Measurements from ENCODE around the gene MUSTN1. TPM values are rescaled to one million over a fixed set of nuclear protein-coding genes. Genes with fewer than 3 reads are reported as not detected.

MUSTN1 gene
- total and polyA plus RNA-seq, 2 of the 13 experiments (the other 11 are each of a cell fraction or from before 2014, with no cell fraction given) = 0.84 to 1.4 TPM

DNA sequence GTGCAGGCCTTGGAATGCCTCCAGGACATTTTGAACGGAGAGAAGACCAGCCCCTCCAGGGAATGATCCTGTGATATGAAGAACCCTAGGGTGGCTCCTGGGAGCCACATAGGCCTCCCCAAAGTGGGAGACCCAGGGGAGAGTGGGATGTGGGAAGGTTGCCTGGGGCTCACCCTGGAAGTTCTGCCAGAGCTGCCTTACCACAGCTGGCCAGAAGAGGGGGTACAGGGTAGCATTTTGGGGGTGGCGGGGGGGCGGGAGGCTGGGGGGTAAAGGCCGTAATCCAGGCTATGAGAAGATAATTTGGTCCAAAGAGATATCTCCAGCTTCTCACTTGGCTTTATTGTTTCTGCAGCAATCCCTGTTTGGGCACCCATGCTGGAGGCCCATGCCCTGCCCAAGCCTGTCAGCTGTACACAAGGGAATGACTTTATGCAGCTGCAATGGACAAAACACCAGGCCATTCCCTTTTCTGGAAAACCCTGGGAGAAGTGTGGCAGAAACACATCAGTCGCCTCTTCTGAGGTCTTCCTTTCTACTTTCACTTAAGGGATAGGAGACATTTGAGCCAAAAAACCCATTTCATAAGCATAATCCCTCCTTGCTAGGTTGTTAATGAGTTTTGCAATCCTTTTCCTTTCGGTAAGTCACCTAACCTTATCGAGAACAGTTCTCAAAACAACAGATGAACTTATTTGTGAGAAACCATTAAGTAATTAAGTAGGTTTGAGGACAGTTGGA is 11.0 kb upstream of the MUSTN1 start:
- FAIRE-seq (no peak), DNase-seq (ENCODE audit: low spot score) (no peak), ATAC-seq (peak; percentile 66)
- no peaks in the 10 kb centered on the region for H4K20me1 ChIP-seq (ENCODE audit: insufficient read depth, low read length)
- no peak overlapping the region for H2AFZ ChIP-seq (ENCODE audit: low read length)
- in situ Hi-C loops (cut with HindIII; ENCODE audit: extremely low pct_ligation_motif_present, low pct_unique_long_range_greater_than_20kb) = no loop called here
- POLR2A ChIA-PET = interaction anchor here (0.9 to 1.3 kb wide), 2 partner anchors 50 to 52 kb away, joined by 3 to 4 read pairs; partner anchors contain the start of gene STIMATE
- WGBS (ENCODE audit: low lambda C conversion rate) = 86% methylated on average over 7 of the region's 7 CpGs
- H3K4me1 ChIP-seq (ENCODE audit: insufficient read depth, low read length) = peaks cover 26% of the 10 kb centered on the region
- peaks cover 1 to 4% of the 10 kb centered on the region in 2 experiments; a peak in 2 of 5 replicates for H3K36me3 ChIP-seq (replicated peaks in 1 of 2; ENCODE audit: control insufficient read depth in 1 of 2, insufficient read depth in 2 of 2, low read length in 2 of 2)
- no TSS peak for BruUV-seq (replicated peaks)
- H3K9ac ChIP-seq (ENCODE audit: insufficient read depth, low read depth, low read length) = no peak overlapping the region
- H3K27me3 ChIP-seq (ENCODE audit: control insufficient read depth in 1 of 2, insufficient read depth in 2 of 2, low read length in 2 of 2) = no peaks in the 10 kb centered on the region
- H3K4me3 ChIP-seq (replicated peaks in 1 of 3; ENCODE audit: insufficient read depth in 1 of 3, low read depth in 2 of 3, low read length in 3 of 3) = no peak overlapping the region
- intact Hi-C loops (cut with micrococcal nuclease; ENCODE audit: unreplicated experiment) = loop anchor here (2.0 kb wide), 1 partner anchor 17 kb away; no protein-coding TSS in a partner anchor
- CTCF ChIA-PET (ENCODE audit: low intra/inter-chr PET ratio, low total read pairs) = interaction anchor here (1.2 kb wide), 1 partner anchor 210 kb away, joined by 4 read pairs; no protein-coding TSS in a partner anchor
- H3K27ac ChIP-seq (ENCODE audit: extremely low read length, insufficient read depth, low read length) = no peak overlapping the region
- H3K9me3 ChIP-seq (ENCODE audit: low read length) = no peaks in the 10 kb centered on the region
- H3K79me2 ChIP-seq (ENCODE audit: insufficient read depth, low read length) = no peaks in the 10 kb centered on the region
- H3K4me2 ChIP-seq (ENCODE audit: low read depth, low read length) = no peak overlapping the region; the same call in 1 of the 2 replicates
- TF ChIP-seq TCF7L2 (IDR thresholded peaks at IDR 0.05; ENCODE audit: low read depth, low read length) (no peak), MTF1 (CRISPR knock-in tag; IDR thresholded peaks at IDR 0.05) (no peak), CBX2 (IDR thresholded peaks at IDR 0.05; ENCODE audit: low read depth, low read length) (no peak), CBX2 (CRISPR knock-in tag; IDR thresholded peaks at IDR 0.05; ENCODE audit: low read depth) (no peak), ZFP82 (CRISPR knock-in tag; IDR thresholded peaks at IDR 0.05; ENCODE audit: borderline replicate concordance) (no peak), SMAD3 (CRISPR knock-in tag; IDR thresholded peaks at IDR 0.05) (no peak), PAF1 (CRISPR knock-in tag; IDR thresholded peaks at IDR 0.05) (no peak), ZNF619 (CRISPR knock-in tag; IDR thresholded peaks at IDR 0.05) (no peak), HNRNPLL (IDR thresholded peaks at IDR 0.05; ENCODE audit: low read depth, low read length, poor library complexity, severe bottlenecking) (no peak), SPEN (CRISPR knock-in tag; IDR thresholded peaks at IDR 0.05; ENCODE audit: low read depth) (no peak), ZNF709 (CRISPR knock-in tag; IDR thresholded peaks at IDR 0.05) (no peak), SUZ12 (IDR thresholded peaks at IDR 0.05; ENCODE audit: low read depth, low read length) (no peak), NFE2L1 (CRISPR knock-in tag; IDR thresholded peaks at IDR 0.05; ENCODE audit: borderline replicate concordance) (no peak)
- TF ChIP-seq, protein P1, sequence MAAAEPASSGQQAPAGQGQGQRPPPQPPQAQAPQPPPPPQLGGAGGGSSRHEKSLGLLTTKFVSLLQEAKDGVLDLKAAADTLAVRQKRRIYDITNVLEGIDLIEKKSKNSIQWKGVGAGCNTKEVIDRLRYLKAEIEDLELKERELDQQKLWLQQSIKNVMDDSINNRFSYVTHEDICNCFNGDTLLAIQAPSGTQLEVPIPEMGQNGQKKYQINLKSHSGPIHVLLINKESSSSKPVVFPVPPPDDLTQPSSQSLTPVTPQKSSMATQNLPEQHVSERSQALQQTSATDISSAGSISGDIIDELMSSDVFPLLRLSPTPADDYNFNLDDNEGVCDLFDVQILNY (CRISPR knock-in tag; conservative IDR thresholded peaks at IDR 0.05) = no peak
- TF ChIP-seq, protein P2, sequence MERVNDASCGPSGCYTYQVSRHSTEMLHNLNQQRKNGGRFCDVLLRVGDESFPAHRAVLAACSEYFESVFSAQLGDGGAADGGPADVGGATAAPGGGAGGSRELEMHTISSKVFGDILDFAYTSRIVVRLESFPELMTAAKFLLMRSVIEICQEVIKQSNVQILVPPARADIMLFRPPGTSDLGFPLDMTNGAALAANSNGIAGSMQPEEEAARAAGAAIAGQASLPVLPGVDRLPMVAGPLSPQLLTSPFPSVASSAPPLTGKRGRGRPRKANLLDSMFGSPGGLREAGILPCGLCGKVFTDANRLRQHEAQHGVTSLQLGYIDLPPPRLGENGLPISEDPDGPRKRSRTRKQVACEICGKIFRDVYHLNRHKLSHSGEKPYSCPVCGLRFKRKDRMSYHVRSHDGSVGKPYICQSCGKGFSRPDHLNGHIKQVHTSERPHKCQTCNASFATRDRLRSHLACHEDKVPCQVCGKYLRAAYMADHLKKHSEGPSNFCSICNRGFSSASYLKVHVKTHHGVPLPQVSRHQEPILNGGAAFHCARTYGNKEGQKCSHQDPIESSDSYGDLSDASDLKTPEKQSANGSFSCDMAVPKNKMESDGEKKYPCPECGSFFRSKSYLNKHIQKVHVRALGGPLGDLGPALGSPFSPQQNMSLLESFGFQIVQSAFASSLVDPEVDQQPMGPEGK (CRISPR knock-in tag; IDR thresholded peaks at IDR 0.05) = peak; percentile 50
- TF ChIP-seq, protein P3, sequence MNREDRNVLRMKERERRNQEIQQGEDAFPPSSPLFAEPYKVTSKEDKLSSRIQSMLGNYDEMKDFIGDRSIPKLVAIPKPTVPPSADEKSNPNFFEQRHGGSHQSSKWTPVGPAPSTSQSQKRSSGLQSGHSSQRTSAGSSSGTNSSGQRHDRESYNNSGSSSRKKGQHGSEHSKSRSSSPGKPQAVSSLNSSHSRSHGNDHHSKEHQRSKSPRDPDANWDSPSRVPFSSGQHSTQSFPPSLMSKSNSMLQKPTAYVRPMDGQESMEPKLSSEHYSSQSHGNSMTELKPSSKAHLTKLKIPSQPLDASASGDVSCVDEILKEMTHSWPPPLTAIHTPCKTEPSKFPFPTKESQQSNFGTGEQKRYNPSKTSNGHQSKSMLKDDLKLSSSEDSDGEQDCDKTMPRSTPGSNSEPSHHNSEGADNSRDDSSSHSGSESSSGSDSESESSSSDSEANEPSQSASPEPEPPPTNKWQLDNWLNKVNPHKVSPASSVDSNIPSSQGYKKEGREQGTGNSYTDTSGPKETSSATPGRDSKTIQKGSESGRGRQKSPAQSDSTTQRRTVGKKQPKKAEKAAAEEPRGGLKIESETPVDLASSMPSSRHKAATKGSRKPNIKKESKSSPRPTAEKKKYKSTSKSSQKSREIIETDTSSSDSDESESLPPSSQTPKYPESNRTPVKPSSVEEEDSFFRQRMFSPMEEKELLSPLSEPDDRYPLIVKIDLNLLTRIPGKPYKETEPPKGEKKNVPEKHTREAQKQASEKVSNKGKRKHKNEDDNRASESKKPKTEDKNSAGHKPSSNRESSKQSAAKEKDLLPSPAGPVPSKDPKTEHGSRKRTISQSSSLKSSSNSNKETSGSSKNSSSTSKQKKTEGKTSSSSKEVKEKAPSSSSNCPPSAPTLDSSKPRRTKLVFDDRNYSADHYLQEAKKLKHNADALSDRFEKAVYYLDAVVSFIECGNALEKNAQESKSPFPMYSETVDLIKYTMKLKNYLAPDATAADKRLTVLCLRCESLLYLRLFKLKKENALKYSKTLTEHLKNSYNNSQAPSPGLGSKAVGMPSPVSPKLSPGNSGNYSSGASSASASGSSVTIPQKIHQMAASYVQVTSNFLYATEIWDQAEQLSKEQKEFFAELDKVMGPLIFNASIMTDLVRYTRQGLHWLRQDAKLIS (CRISPR knock-in tag; IDR thresholded peaks at IDR 0.05) = no peak
- TF ChIP-seq, protein P4, sequence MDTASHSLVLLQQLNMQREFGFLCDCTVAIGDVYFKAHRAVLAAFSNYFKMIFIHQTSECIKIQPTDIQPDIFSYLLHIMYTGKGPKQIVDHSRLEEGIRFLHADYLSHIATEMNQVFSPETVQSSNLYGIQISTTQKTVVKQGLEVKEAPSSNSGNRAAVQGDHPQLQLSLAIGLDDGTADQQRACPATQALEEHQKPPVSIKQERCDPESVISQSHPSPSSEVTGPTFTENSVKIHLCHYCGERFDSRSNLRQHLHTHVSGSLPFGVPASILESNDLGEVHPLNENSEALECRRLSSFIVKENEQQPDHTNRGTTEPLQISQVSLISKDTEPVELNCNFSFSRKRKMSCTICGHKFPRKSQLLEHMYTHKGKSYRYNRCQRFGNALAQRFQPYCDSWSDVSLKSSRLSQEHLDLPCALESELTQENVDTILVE (CRISPR knock-in tag; IDR thresholded peaks at IDR 0.05) = no peak
